Measurements from ENCODE around the gene ITM2C. TPM values are rescaled to one million over a fixed set of nuclear protein-coding genes. Genes with fewer than 3 reads are reported as not detected.

Gene ITM2C
- total RNA-seq, 2 experiments from 2014 or later: 50.4 to 55.0 TPM

DNA sequence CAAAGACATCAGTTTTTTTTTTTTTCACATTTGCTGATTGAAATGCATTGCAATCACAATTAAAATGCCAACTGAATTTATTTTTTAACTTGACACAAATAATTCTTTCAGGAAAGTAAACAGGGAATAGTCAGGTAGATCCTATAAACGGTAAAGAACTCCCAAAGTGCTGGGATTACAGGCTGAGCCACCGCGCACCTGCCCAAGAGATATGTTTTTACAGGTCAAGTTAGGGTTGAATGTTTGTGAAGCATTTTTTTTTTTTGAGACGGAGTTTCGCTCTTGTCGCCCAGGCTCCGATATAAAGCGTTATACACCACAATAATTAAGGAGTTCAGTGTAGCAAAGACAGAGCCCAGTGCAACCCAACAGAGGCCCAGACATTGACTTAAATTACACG lies 15.1 kb downstream of the ITM2C start:
- ChIA-PET CTCF (no interaction called here), POLR2A (no interaction called here)

DNA sequence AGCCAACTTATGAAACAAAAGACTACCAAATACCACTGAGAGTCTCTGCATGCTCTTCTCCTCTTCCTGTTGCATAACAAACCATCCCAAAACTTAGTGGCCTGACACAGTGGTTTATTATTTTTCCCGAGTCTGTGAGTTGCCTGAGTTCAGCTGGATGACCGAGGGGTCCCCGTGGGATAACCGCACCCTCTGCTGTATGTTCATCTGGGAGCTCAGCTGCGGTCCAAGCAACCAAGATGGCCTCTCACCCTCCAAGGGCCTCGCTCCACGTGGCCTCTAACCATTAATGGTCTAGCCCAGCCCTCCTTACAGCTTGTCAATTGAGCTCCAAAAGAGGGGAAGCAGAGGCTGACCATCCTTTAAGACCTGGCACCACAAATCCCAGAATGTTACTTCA lies 17.1 kb downstream of the ITM2C start:
- ChIA-PET CTCF (interaction anchor here (1.2 kb wide), 1 partner anchor 11 kb away, joined by 3 read pairs; no protein-coding TSS in a partner anchor), POLR2A (no interaction called here)

- ChIA-PET POLR2A (no interaction called here), CTCF (no interaction called here)
These were observed 20.9 kb downstream of the ITM2C start for GRCh38 chr2:230885463-230886130.

- CTCF ChIA-PET: no interaction called here
- POLR2A ChIA-PET: no interaction called here
These were observed 21.5 kb downstream of the ITM2C start for GRCh38 chr2:230886206-230886605.

- POLR2A ChIA-PET: no interaction called here
- CTCF ChIA-PET: no interaction called here
These were observed 21.9 kb downstream of the ITM2C start for GRCh38 chr2:230886671-230887071.

DNA sequence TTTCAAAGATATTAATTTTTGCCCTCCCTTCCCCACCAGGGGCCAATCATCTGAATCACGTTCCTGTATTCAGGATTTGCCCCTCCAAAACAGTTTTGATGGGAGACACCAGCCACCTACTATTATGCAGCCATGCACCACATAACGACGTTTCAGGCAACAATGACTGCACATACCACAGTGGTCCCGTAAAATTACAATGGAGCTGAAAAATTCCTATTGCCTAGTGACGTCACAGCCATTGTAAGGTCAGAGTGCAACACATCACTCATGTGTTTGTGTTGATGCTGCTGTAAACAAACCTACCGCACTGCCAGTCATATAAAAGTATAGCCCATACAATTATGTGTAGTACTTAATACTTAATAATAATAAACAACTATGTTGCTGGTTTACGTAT lies 22.6 kb downstream of the ITM2C start:
- ChIA-PET CTCF (interaction anchor here (1.0 kb wide), 1 partner anchor 15 kb away, joined by 3 read pairs; no protein-coding TSS in a partner anchor), POLR2A (interaction anchor here (0.6 kb wide), 1 partner anchor 81 kb away, joined by 4 read pairs; no protein-coding TSS in a partner anchor)

DNA sequence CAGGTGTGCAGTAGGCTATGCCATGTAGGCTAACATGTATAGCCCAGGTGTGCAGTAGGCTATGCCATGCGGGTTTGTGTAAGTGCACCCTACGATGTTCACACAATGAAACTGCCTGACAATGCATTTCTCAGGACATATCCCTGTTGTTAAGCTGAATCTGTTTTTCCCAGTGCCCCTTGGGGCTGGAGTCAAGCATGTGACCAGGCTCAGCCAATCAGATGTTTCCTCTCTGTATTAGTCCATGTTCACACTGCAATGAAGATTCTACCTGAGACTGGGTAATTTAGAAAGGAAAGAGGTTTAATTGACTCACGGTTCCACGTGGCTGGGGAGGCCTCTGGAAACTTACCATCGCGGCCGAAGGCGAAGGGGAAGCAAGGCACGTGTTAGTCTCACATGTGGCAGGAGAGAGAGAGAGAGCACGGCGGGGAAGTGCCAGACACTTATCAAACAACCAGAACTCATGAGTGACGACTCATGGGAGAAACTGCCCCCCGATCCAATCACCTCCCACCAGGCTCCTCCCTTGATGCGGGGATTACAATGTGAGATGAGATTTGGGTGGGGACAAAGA lies 24.2 kb downstream of the ITM2C start:
- CTCF ChIA-PET: interaction anchor here (0.7 kb wide), 1 partner anchor 1253 kb away, joined by 4 read pairs; no protein-coding TSS in a partner anchor
- POLR2A ChIA-PET: no interaction called here

DNA sequence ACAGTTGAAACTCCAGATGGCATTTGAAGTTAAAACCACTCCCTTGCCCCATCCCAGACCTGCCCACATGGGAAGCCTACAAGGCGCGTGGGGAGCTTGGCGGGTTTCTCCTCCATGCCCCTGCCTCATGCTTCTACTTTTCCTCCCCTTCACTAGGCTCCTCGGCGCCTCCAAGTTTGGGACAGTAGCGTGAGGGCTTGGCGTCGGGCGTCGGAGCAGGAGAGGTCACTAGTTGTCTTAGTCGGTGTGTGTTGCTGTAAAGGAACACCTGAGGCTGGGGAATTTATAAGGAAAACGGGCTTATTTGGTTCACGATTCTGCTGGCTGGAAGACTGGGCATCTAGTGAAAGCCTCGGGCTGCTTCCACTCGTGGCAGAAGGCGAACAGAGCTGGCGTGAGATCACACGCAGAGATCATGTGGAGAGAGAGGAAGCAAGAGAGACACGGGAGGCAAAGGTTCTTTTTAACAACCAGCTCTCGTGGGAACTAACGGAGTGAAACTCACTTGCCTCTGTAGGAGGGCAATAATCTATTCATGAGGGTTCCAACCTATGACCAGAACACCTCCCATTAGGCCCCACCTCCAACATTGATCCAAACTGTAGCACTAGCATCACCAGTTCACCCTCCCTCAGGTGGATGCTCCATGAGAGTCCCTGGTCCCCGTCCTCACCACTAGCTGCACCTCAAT lies 25.3 kb downstream of the ITM2C start:
- CTCF ChIA-PET: interaction anchor here (1.3 kb wide), 1 partner anchor 12 kb away, joined by 4 read pairs; no protein-coding TSS in a partner anchor
- POLR2A ChIA-PET: no interaction called here

DNA sequence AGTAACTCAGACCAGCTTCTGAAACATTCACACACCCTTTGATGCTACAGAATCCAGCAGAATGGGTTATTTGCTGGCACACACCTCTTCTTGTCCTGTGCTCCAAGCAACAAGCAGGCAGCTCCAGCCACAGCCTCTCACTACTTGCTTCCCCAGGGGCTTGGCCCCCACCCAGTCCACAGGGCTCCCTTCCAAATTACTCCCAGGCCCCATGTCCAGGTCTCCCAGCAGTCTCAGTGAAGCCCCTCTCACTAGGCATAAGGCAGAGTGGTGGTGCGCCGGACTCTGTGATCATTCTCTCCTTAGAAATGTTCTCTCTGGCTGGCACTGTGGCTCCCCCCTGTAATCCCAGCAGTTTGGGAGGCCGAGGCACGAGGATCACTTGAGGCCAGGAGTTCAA lies 25.9 kb downstream of the ITM2C start:
- POLR2A ChIA-PET: no interaction called here
- CTCF ChIA-PET: interaction anchor here (0.6 to 1.3 kb wide), 2 partner anchors 13 to 108 kb away, joined by 3 to 4 read pairs; no protein-coding TSS in a partner anchor

DNA sequence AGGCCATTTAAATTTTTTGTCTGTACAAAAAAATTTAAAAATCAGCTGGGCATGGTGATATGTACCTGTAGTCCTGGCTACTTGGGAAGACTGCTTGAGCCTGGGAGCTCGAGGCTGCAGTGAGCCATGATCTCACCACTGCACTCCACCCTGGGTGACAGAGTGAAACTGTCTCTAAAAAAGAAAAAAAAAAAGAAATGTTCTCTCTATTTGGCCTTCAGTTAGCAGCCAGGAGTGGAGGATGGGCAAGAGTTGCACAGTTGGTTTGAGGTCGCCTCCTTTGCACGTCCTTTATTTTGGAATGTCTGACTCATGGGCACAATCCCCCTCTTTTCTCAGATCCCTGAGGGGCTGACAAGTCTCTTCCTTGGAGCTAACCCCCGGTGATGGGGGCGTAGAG lies 26.3 kb downstream of the ITM2C start:
- CTCF ChIA-PET: interaction anchor here (0.6 to 2.1 kb wide), 3 partner anchors 13 to 108 kb away, joined by 3 to 6 read pairs (median 4); no protein-coding TSS in a partner anchor
- POLR2A ChIA-PET: no interaction called here

DNA sequence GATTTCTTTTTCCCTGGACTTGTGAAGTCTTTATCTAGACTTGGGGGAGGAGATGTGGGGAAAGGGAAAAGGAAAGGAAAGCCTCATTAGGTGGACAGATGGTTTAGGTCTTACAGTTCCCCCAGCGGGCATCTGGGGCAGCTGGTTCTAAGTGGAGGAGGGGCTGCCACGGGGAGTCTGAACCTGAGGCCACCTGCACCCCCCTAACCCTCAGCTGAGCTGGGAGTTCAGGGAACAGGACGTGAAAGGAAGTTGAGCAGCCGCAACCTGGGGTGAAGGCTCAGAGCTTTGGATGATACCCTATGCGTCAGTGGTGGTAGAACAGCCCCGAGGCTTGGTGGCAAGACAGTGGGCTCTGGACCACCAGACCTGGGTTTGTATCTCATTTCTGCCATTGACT lies 26.8 kb downstream of the ITM2C start:
- ChIA-PET CTCF (interaction anchor here (0.6 to 2.1 kb wide), 2 partner anchors 96 to 109 kb away, joined by 3 to 6 read pairs; no protein-coding TSS in a partner anchor), POLR2A (no interaction called here)

DNA sequence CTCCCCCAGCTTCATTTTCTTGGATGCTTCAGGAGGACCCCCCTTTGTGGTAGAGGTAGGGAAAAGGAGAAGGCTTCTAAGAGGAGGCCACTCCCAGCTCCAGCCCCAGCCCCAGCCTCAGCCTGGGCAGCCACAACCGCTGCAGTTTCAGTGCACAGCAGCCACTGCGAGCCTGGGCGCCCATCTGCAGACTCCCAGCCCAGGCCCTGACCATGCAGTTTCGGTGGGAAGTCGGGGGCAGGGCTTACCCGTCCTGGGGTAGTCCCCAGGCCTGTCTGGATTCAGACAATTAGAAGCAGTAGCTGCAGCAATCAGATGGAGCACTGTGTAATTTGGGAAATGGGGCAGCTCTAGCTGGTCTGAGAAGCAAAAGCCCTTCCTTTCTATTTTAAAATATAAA lies 28.6 kb downstream of the ITM2C start:
- POLR2A ChIA-PET: no interaction called here
- CTCF ChIA-PET: interaction anchor here (0.7 to 2.5 kb wide), 4 partner anchors 9 to 69 kb away, joined by 3 to 5 read pairs (median 3); no protein-coding TSS in a partner anchor

DNA sequence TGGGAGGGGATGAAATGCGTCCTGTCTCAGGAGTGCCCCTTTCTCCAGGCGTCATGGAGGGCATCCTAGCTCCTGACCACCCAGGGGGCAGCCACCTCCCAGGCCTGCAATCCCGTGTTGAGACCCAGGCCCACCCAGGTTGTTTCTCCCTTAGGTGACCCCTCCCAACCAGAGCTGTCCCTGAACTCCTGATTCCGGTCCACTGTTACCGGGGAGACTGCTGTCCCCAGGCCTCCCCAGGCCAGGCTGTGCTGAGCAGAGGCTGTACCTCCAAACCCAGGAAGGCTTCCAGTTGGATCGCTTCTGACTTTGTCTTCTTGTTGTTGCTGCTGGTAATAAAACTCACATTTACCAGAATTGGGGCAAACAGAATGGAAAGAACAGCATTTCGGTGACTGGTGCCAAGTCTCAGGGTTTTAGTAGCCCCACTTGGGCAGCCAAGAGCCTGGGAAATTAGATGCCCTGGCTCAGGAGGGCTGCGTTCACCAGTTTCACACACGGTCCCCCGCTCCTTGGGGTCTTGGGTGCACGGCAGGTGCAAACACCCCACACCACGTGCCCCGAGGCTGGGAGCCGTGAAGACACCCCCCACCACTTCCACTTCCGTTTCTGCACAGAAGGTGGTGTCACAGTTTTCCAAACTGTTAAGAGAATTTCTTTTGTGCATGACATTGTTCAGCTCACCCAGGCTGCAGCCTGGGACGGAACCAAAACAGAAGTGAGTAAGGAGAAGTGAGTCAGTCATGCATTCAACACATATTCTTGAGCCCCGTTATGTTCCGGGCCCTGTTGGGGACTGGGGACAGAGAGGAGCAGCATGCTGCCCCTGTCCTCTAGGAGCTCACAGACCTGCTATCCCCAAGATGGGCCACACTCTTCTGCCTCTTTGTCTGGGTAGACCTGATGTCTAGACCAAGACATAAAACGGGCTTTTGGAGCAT lies 29.4 kb downstream of the ITM2C start:
- POLR2A ChIA-PET: no interaction called here
- CTCF ChIA-PET: interaction anchor here (0.6 to 2.5 kb wide), 6 partner anchors 8 to 159 kb away, joined by 3 to 5 read pairs (median 3); no protein-coding TSS in a partner anchor

DNA sequence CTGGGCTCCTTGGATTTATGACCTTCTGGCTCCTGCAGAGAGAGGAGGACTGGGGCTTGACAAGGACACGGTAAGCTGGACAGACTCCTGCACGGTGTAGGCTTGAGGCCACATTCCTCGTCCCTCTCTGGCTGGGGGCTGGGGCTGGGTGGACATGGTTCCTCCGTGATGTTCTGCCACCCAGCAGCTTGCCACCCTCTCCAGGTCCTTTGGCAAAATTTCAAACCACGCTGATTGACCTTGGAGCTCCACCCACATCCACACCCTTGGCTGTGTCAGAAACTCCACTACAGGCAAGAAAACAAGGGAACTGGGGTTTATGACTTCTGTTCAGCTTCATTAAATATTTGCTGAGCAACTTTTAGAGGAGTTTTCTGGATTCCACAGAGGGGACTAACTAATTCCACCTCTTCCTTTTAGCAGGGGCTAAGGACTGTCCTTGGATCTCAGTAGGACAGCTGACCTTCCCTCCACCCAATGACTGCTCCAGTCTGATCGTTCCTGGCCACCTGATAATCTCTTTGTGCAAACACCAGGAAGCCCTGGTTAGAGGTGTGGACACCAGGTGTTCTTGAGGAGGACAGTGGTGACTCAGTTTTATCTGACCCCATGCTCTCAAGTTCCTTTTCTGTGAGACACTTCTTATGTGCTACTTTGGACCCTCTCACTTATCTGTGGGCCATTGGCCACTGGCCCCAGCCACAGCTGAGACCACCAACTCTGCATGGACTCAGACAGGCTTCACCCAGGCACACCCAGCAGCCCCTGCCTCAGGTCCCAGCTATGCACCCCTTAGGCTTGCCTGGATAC lies 31.0 kb downstream of the ITM2C start:
- ChIA-PET CTCF (no interaction called here), POLR2A (no interaction called here)

- POLR2A ChIA-PET: no interaction called here
- CTCF ChIA-PET: interaction anchor here (12.9 kb wide), 1 partner anchor 91 kb away, joined by 144 read pairs; no protein-coding TSS in a partner anchor
These were observed 31.8 kb downstream of the ITM2C start for GRCh38 chr2:230896346-230897115.

DNA sequence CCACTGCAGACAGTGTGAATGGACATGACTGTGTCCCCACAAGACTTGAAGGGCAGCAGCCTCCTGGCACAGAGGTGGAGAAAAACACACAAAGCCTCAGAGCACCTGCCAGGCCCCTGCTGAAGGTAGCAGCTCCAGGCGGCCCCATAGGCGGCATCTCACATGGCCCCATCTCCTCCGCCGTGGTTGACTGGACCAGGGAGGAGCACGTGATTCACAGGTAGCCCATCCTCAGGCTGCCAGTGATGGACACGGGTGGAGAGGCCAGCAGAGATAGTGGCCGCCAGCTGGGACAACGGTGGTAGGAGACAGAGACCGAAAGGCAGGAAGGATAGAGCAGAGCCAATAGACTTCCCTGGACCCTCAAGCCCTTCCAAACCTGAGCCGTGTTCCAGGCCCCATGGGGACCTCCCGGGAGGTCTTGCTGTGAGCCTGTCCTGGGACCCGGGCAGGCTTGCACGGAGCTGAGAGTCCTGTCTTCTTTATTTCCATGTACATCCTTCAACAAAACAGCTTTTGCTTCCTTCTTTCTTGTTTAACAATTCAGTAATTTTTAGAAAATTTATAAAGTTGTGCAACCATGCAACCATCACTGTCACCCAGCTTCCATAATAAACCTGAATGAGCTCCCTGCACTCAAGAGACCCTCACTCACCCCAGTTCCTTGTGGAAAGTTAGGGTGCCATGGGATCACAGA lies 33.4 kb downstream of the ITM2C start:
- POLR2A ChIA-PET: no interaction called here
- CTCF ChIA-PET: interaction anchor here (0.8 to 12.9 kb wide), 2 partner anchors 50 to 89 kb away, joined by 3 to 144 read pairs; no protein-coding TSS in a partner anchor

GRCh38 chr2:230898713-230899091 lies 34.0 kb downstream of the ITM2C start:
- ChIA-PET POLR2A (no interaction called here), CTCF (interaction anchor here (0.9 to 12.9 kb wide), 2 partner anchors 39 to 88 kb away, joined by 4 to 144 read pairs; no protein-coding TSS in a partner anchor)

Measured in activated CD8-positive, alpha-beta memory T cell treated with anti-CD3 and anti-CD28 coated beads for 36 hours (primary cell).